H1 (cell line): ENCODE data around the gene ENAH. TPM values are rescaled to one million over a fixed set of nuclear protein-coding genes. Genes with fewer than 3 reads are reported as not detected.

Source experiments
- ATF2 ChIP-seq: IDR thresholded peaks from 2 replicates; pipeline ENCODE4 v1.6.1; 2012; ENCODE audit warnings: low read length, inconsistent platforms
- CTCF ChIP-seq, 3 experiments: IDR thresholded peaks; 1 replicate in 2 of 3; 2 replicates in 1 of 3; pipeline versions ENCODE4 v1.5.1 to v1.6.1; 2011; ENCODE audit warnings: low read length in 3 of 3, mild to moderate bottlenecking in 3 of 3, inconsistent platforms in 2 of 3, low read depth in 1 of 3, moderate library complexity in 1 of 3; ENCODE audit not compliant: insufficient read depth in 1 of 3; ENCODE audit errors: control extremely low read depth in 1 of 3
- HDAC2 ChIP-seq, 2 experiments: fragments of 300-600 bp in 1 of 2; sonication (generic) in 1 of 2; IDR thresholded peaks; 2 replicates each; pipeline ENCODE4 v1.6.1; 2011 to 2012; ENCODE audit warnings: low read depth in 2 of 2, low read length in 2 of 2, mild to moderate bottlenecking in 2 of 2, moderate library complexity in 2 of 2, borderline replicate concordance in 1 of 2, inconsistent platforms in 1 of 2
- PHF8 ChIP-seq: fragments of 200-600 bp; sonication (generic); conservative IDR thresholded peaks from 2 replicates; pipeline ENCODE4 v1.7.1; 2012; ENCODE audit warnings: low read depth, mild to moderate bottlenecking, inconsistent platforms, low read length, moderate library complexity
- RNF2 ChIP-seq: fragments of 200-900, 300-1000 bp; sonication (generic); IDR thresholded peaks from 2 replicates; pipeline ENCODE4 v1.7.1; 2016; ENCODE audit warnings: borderline replicate concordance, low read depth, mild to moderate bottlenecking, antibody characterized with exemption, low read length; ENCODE audit not compliant: poor library complexity, severe bottlenecking; ENCODE audit errors: missing control alignments
- polyA plus RNA-seq, 7 experiments: library from polyadenylated mRNA; depleted of rRNA in 3 of 7; stranded (reverse) in 5 of 7; unstranded in 2 of 7; fragments of >200 nt in 5 of 7; fragments of 200-250 nt in 2 of 7; gene quantifications; 1 replicate in 5 of 7; 2 replicates in 1 of 7; 4 replicates in 1 of 7; pipeline versions ENCODE4 v1.2.1 to v1.2.3, GENCODE V29; 2011 to 2013; ENCODE audit warnings: missing spikeins in 2 of 7, mixed read lengths in 2 of 7
- total RNA-seq: library from RNA; stranded (reverse); fragmentation: NEBNext Ultra II Directional; extraction: Animal tissue kit (Norgen Biotek cat#: 25700); gene quantifications from 2 replicates; pipeline ENCODE4 v1.2.1, GENCODE V29; 2021

Gene ENAH
- total and polyA plus RNA-seq, 2 of the 8 experiments (the other 6 are each of a cell fraction or from before 2014, with no cell fraction given): 39.1 to 335 TPM

- TF ChIP-seq ATF2: no peak
- no peak for TF ChIP-seq RNF2
- no peak for TF ChIP-seq HDAC2 (IDR thresholded peaks at IDR 0.05; ENCODE audit: borderline replicate concordance in 1 of 2, low read depth in 2 of 2, low read length in 2 of 2)
- TF ChIP-seq CTCF (IDR thresholded peaks at IDR 0.05; ENCODE audit: control extremely low read depth in 1 of 3, insufficient read depth in 1 of 3, low read depth in 1 of 3, low read length in 3 of 3): no peak
- TF ChIP-seq PHF8: no peak
These were observed 2.0 kb upstream of the ENAH start (continued) for GRCh38 chr1:225654688-225655508.
